Transverse colon (tissue), 4 donors: ENCODE data around the gene VSX2. TPM values are rescaled to one million over a fixed set of nuclear protein-coding genes. Genes with fewer than 3 reads are reported as not detected.

Experiments
- DNase-seq: peaks from one replicate; pipeline ENCODE4 v3.0.0-alpha.2; 2019
- H3K27ac ChIP-seq, 4 donors: fragments of 200-600 bp; sonication (generic); 2 replicates each; pipeline ENCODE4 v1.5.1; 2016 to 2018; ENCODE audit warnings: inconsistent platforms in 4 of 4
- H3K27me3 ChIP-seq: fragments of 200-600 bp; sonication (generic); 2 replicates; pipeline ENCODE4 v1.5.1; 2017; ENCODE audit warnings: inconsistent platforms
- H3K36me3 ChIP-seq, 4 donors: fragments of 200-600 bp; sonication (generic); 2 replicates each; pipeline ENCODE4 v1.5.1; 2017 to 2019; ENCODE audit warnings: inconsistent platforms in 4 of 4
- H3K4me1 ChIP-seq, 4 donors: fragments of 200-600 bp; sonication (generic); 2 replicates each; pipeline ENCODE4 v1.5.1; 2017 to 2020; ENCODE audit warnings: inconsistent platforms in 4 of 4
- H3K4me3 ChIP-seq, 4 donors: fragments of 200-600 bp; sonication (generic); 1 replicate in 1 of 4; 2 replicates in 3 of 4; pipeline versions ENCODE4 v1.5.1 to v1.6.1; 2017 to 2019; ENCODE audit warnings: inconsistent platforms in 4 of 4
- H3K9me3 ChIP-seq, 2 donors: fragments of 200-600 bp; sonication (generic); 2 replicates each; pipeline ENCODE4 v1.5.1; 2017 to 2019; ENCODE audit warnings: inconsistent platforms in 2 of 2
- CTCF ChIP-seq, 5 experiments: fragments of 200-600 bp in 3 of 5; fragments of 450-650 bp in 2 of 5; sonication (generic) in 3 of 5; IDR thresholded peaks; 1 replicate in 2 of 5; 2 replicates in 3 of 5; pipeline ENCODE4 v1.5.1; 2016 to 2017; ENCODE audit warnings: antibody characterized with exemption in 5 of 5, inconsistent platforms in 3 of 5, mild to moderate bottlenecking in 2 of 5, moderate library complexity in 1 of 5
- EP300 ChIP-seq: sonication (generic); formaldehyde crosslinking; IDR thresholded peaks from one replicate; pipeline ENCODE4 v1.6.1; 2017; ENCODE audit warnings: antibody characterized with exemption, low read depth
- POLR2A ChIP-seq: fragments of 450-650 bp; IDR thresholded peaks from one replicate; pipeline ENCODE4 v1.6.1; 2016; ENCODE audit warnings: antibody characterized with exemption, mild to moderate bottlenecking, moderate library complexity
- POLR2AphosphoS5 ChIP-seq, 3 donors: sonication (generic); formaldehyde crosslinking; IDR thresholded peaks; one replicate each; pipeline ENCODE4 v1.6.1; 2016; ENCODE audit warnings: antibody characterized with exemption in 3 of 3
- WGBS, 2 donors: methylation state at CpG; one replicate each; pipeline ENCODE4 v1.1.5; 2018; ENCODE audit warnings: low coverage in 1 of 2; 5-methylcytosine and 5-hydroxymethylcytosine counted together
- in situ Hi-C, 4 donors: fragments of 200-750 bp; cut with MboI; loops; one replicate each; pipeline versions ENCODE4 v1.15.0 to v1.15.1; 2017; ENCODE audit warnings: low sequenced_read_pairs in 3 of 4, low pct_ligation_motif_present in 1 of 4, low pct_unique_long_range_greater_than_20kb in 1 of 4
- intact Hi-C: fragments of 100-400 bp; cut with DNase I; formaldehyde crosslinking; loops from one replicate; pipeline ENCODE4 v1.15.1; 2023; ENCODE audit warnings: low total_unique reads
- total RNA-seq, 4 donors: library from RNA; depleted of rRNA; stranded (reverse); fragments of >200 nt; gene quantifications; one replicate each; pipeline ENCODE4 v1.1.0, GENCODE V29; 2016

Gene VSX2
- total RNA-seq, 4 donors from 2014 or later = not detected

DNA sequence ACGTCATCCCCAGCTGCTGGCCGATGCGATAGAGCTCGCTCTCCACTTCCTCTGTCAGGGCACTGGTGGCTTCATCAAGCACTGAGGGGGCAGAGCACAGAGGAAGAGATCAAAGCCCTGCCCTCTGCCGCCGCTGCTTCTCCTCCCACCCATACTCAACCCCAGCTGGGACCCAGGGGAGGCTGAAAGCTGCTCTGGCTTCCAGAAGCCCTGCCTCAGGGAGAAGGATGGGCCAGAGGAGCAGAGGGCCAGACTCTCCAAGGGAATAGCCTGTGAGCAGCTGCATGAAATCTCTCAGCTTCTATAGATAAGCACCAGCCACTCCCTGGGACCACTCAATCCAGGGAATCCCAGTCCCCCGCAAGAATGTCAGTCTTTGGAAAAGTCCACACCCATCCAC lies 47.5 kb downstream of the VSX2 start:
- Histone ChIP-seq H3K9me3 (no peaks in the 10 kb centered on the region), H3K4me1 (no peaks in the 10 kb centered on the region), H3K4me3 (no peak overlapping the region), H3K36me3 (peaks cover 0 to 27% (median 11%) of the 10 kb centered on the region in 4 donors), H3K27me3 (no peaks in the 10 kb centered on the region), H3K27ac (no peak overlapping the region)
- DNase-seq = no peak
- intact Hi-C loops (no loop called here), in situ Hi-C loops (no loop called here)
- WGBS, 2 donors = 94% methylated on average over 7 of the region's 7 CpGs; no CpG with 5 or more reads in 1 of the 2 donors
- TF ChIP-seq CTCF (IDR thresholded peaks at IDR 0.05) (no peak), POLR2AphosphoS5 (IDR thresholded peaks at IDR 0.05) (no peak), POLR2A (no peak), EP300 (no peak)

DNA sequence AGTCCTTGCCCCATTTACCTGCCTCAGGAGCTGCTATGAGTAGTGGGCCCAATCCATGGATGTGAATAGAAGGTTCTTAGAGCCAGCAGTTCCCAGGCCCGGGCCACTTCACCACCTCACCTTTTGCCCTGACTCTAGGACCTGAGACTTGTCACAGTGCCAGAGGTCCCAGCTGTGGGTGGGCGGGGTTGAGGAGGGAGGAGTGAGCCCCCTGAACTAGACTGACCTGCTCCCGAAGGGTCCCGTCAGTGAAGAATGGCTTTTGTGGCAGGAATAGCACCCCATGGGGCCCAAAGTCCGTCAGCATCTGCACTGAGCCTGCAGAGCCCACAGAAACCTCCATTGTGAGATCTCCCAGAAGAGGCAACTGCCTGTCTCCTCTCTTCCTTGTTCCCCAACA lies 50.6 kb downstream of the VSX2 start:
- no peak for DNase-seq
- peaks cover 0 to 2% (median 0%) of the 10 kb centered on the region in 4 donors for H3K4me1 ChIP-seq
- no peaks in the 10 kb centered on the region for H3K9me3 ChIP-seq
- TF ChIP-seq CTCF (IDR thresholded peaks at IDR 0.05) = no peak
- TF ChIP-seq POLR2AphosphoS5 (IDR thresholded peaks at IDR 0.05) = no peak
- no peak for TF ChIP-seq EP300
- no peak for TF ChIP-seq POLR2A
- H3K27ac ChIP-seq = no peak overlapping the region
- H3K36me3 ChIP-seq = peaks cover 0 to 23% (median 9%) of the 10 kb centered on the region in 4 donors
- no peaks in the 10 kb centered on the region for H3K27me3 ChIP-seq
- no peak overlapping the region for H3K4me3 ChIP-seq
- intact Hi-C loops = no loop called here
- in situ Hi-C loops = no loop called here
- 91% methylated on average over 5 of the region's 5 CpGs; no CpG with 5 or more reads in 1 of the 2 donors for WGBS, 2 donors

DNA sequence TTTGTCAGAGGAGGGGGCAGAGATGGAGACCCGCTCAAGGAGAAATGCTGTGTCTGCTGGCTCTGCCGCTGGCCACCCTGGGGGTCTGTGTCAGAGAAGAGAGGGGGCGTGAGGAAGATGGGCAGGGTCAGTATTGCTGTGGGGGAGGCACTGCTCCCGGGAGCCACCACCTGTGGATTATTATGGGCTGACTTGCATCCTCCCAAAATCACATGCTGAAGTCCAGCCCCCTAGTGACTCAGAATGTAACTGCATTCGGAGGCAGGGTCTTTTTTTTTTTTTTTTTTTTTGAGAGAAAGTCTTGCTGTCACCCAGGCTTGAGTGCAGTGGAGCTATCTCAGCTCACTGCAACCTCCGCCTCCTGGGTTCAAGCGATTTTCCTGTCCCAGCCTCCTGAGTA lies 51.2 kb downstream of the VSX2 start:
- Histone ChIP-seq H3K36me3 (peaks cover 0 to 30% (median 7%) of the 10 kb centered on the region in 4 donors), H3K4me1 (peaks cover 0 to 2% (median 0%) of the 10 kb centered on the region in 4 donors), H3K9me3 (no peaks in the 10 kb centered on the region), H3K4me3 (no peak overlapping the region), H3K27me3 (no peaks in the 10 kb centered on the region), H3K27ac (no peak overlapping the region)
- intact Hi-C loops (no loop called here), in situ Hi-C loops (no loop called here)
- WGBS, 2 donors = 58 to 75% methylated on average over 3 to 7 of the region's 7 CpGs
- DNase-seq = no peak
- TF ChIP-seq EP300 (no peak), POLR2AphosphoS5 (IDR thresholded peaks at IDR 0.05) (no peak), CTCF (IDR thresholded peaks at IDR 0.05) (peak in 3 of 5 experiments; percentile 14 to 33 (median 24)), POLR2A (no peak)

- no peak overlapping the region for H3K4me3 ChIP-seq
- TF ChIP-seq CTCF (IDR thresholded peaks at IDR 0.05) (no peak), EP300 (no peak), POLR2AphosphoS5 (IDR thresholded peaks at IDR 0.05) (no peak), POLR2A (no peak)
- no peaks in the 10 kb centered on the region for H3K9me3 ChIP-seq
- H3K36me3 ChIP-seq = peaks cover 0 to 26% (median 7%) of the 10 kb centered on the region in 4 donors
- H3K4me1 ChIP-seq = peaks cover 0 to 2% (median 0%) of the 10 kb centered on the region in 4 donors
- no peak for DNase-seq
- intact Hi-C loops (no loop called here), in situ Hi-C loops (no loop called here)
- WGBS, 2 donors = 87 to 100% methylated on average over 1 to 11 of the region's 11 CpGs
- H3K27me3 ChIP-seq = no peaks in the 10 kb centered on the region
- no peak overlapping the region for H3K27ac ChIP-seq
Measured at GRCh38 chr14:74292061-74292460, 52.8 kb downstream of the VSX2 start.
